PC-9 (cell line): ENCODE data around the gene HSPA14.

Source experiments
- EZH2 ChIP-seq: fragments of 200-600 bp; sonication (generic); IDR thresholded peaks from 2 replicates; pipeline ENCODE4 v1.8.0; 2017; ENCODE audit warnings: antibody characterized with exemption, low read depth
- TF ChIP-seq, protein P1 (sequence below): fragments of 200-600 bp; sonication (generic); conservative IDR thresholded peaks from 2 replicates; pipeline ENCODE4 v1.6.1; 2017; ENCODE audit warnings: mixed run types, antibody characterized with exemption, mild to moderate bottlenecking, moderate library complexity

DNA sequence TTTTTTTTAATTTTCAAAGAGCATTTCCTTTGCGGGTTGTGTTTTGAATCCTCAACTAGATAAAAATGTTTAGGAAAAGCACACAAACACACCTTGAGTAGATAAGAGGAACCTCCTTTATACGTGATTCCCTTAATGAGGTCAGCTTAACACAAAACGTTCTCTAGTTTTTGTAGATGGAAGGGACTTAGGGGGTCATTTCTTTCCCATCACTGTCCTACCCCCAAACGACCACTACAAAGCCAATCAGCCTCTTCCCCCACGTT lies 41.8 kb downstream of the HSPA14 start:
- TF ChIP-seq EZH2: no peak
- TF ChIP-seq, protein P1, sequence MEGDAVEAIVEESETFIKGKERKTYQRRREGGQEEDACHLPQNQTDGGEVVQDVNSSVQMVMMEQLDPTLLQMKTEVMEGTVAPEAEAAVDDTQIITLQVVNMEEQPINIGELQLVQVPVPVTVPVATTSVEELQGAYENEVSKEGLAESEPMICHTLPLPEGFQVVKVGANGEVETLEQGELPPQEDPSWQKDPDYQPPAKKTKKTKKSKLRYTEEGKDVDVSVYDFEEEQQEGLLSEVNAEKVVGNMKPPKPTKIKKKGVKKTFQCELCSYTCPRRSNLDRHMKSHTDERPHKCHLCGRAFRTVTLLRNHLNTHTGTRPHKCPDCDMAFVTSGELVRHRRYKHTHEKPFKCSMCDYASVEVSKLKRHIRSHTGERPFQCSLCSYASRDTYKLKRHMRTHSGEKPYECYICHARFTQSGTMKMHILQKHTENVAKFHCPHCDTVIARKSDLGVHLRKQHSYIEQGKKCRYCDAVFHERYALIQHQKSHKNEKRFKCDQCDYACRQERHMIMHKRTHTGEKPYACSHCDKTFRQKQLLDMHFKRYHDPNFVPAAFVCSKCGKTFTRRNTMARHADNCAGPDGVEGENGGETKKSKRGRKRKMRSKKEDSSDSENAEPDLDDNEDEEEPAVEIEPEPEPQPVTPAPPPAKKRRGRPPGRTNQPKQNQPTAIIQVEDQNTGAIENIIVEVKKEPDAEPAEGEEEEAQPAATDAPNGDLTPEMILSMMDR: no peak
